A673 (cell line): ENCODE results near the gene TRAP1.

ENCODE experiments used
- CTCF ChIP-seq: fragments of 300-800, 200-600 bp; sonication (generic); conservative IDR thresholded peaks from 2 replicates; pipeline ENCODE4 v1.5.1; 2017; ENCODE audit warnings: low read depth, mild to moderate bottlenecking, antibody characterized with exemption, low read length, moderate library complexity, mixed read lengths
- EZH2 ChIP-seq: fragments of 200-600 bp; sonication (generic); IDR thresholded peaks from 2 replicates; pipeline ENCODE4 v1.6.1; 2017; ENCODE audit warnings: borderline replicate concordance, low read depth, mild to moderate bottlenecking, mixed read lengths, antibody characterized with exemption, low read length; ENCODE audit not compliant: poor library complexity, severe bottlenecking

GRCh38 chr16:3720418-3720817 lies 3.1 kb upstream of the TRAP1 start:
- no peak for TF ChIP-seq CTCF
- TF ChIP-seq EZH2, result no peak
